Upper lobe of left lung (tissue), 4 donors: Measurements from ENCODE around the gene CHMP6.

Experiments
- CTCF ChIP-seq, 6 experiments: fragments of 450-650 bp in 4 of 6; fragments of 200-600 bp in 2 of 6; sonication (generic) in 2 of 6; IDR thresholded peaks; one replicate each; pipeline ENCODE4 v1.5.1; 2016 to 2019; ENCODE audit warnings: antibody characterized with exemption in 6 of 6
- POLR2A ChIP-seq, 4 donors: fragments of 450-650 bp; IDR thresholded peaks; one replicate each; pipeline ENCODE4 v1.5.1; 2016 to 2017; ENCODE audit warnings: antibody characterized with exemption in 4 of 4, mild to moderate bottlenecking in 2 of 4
- POLR2AphosphoS5 ChIP-seq, 2 donors: sonication (generic); formaldehyde crosslinking; IDR thresholded peaks; one replicate each; pipeline ENCODE4 v1.5.1; 2017; ENCODE audit warnings: antibody characterized with exemption in 2 of 2

- TF ChIP-seq POLR2A (IDR thresholded peaks at IDR 0.05): no peak
- TF ChIP-seq CTCF (IDR thresholded peaks at IDR 0.05): no peak
- no peak for TF ChIP-seq POLR2AphosphoS5 (IDR thresholded peaks at IDR 0.05)
Observed at GRCh38 chr17:81042606-81043005, 51.0 kb downstream of the CHMP6 start.
